T-helper 1 cell treated with Interleukin-12 subunit alpha and Interleukin-12 subunit beta and Interleukin-4 antibody, amounts not matched to agents 30 μg/mL and 1 μg/mL, for 36 hours (primary cell): ENCODE measurements around the gene LYL1.

ENCODE experiments used
- H3K27ac Mint-ChIP-seq: one replicate; pipeline ENCODE4 v1.8.0; 2021; ENCODE audit warnings: mild to moderate bottlenecking, mixed read lengths
- H3K27me3 Mint-ChIP-seq: one replicate; pipeline ENCODE4 v1.8.0; 2021; ENCODE audit warnings: low read depth, mixed read lengths
- H3K36me3 Mint-ChIP-seq: one replicate; pipeline ENCODE4 v1.8.0; 2021; ENCODE audit warnings: low read depth, mixed read lengths
- H3K4me1 Mint-ChIP-seq: one replicate; pipeline ENCODE4 v1.8.0; 2021; ENCODE audit warnings: low read depth, mixed read lengths
- H3K4me3 Mint-ChIP-seq: one replicate; pipeline ENCODE4 v1.8.0; 2021; ENCODE audit warnings: mild to moderate bottlenecking, moderate library complexity, mixed read lengths
- H3K9me3 Mint-ChIP-seq: one replicate; pipeline ENCODE4 v1.8.0; 2021; ENCODE audit warnings: mixed read lengths

LYL1 gene

GRCh38 chr19:13104360-13104847 is 1.7 kb upstream of the LYL1 start:
- Mint-ChIP-seq H3K4me1 (peaks cover 20% of the 10 kb centered on the region), H3K4me3 (peak overlapping the region; percentile 89), H3K36me3 (peaks cover 11% of the 10 kb centered on the region), H3K9me3 (peaks cover 5% of the 10 kb centered on the region), H3K27me3 (no peaks in the 10 kb centered on the region), H3K27ac (peak overlapping the region; percentile 86)

- peak overlapping the region; percentile 86 for H3K27ac Mint-ChIP-seq
- H3K4me3 Mint-ChIP-seq, result peak overlapping the region; percentile 89
- H3K4me1 Mint-ChIP-seq, result peaks cover 21% of the 10 kb centered on the region
- H3K9me3 Mint-ChIP-seq, result peaks cover 5% of the 10 kb centered on the region
- H3K27me3 Mint-ChIP-seq, result peaks cover 3% of the 10 kb centered on the region
- peaks cover 11% of the 10 kb centered on the region for H3K36me3 Mint-ChIP-seq
Measured at GRCh38 chr19:13103581-13104359, 1.1 kb upstream of the LYL1 start.

DNA sequence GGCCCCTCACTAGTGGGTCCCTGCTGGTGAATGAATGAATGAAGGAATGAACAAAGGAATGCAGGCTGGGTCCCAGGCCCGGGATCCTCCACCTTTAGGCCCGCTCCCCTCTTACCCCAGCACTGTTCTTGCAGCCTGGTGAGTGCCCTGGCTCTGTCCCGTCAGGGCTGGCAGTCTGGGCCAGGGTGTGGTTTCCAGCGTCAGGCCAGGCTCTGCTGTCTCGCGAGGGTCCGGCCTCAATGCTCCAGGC is 317 bp downstream of the LYL1 start:
- Mint-ChIP-seq H3K9me3 (peaks cover 5% of the 10 kb centered on the region), H3K36me3 (peaks cover 7% of the 10 kb centered on the region), H3K27me3 (peaks cover 15% of the 10 kb centered on the region), H3K27ac (no peak overlapping the region), H3K4me1 (peaks cover 28% of the 10 kb centered on the region), H3K4me3 (no peak overlapping the region)

- Mint-ChIP-seq H3K27me3 (peaks cover 20% of the 10 kb centered on the region), H3K4me1 (peaks cover 32% of the 10 kb centered on the region), H3K9me3 (peaks cover 5% of the 10 kb centered on the region), H3K4me3 (peak overlapping the region; percentile 31), H3K36me3 (peaks cover 7% of the 10 kb centered on the region), H3K27ac (peak overlapping the region; percentile 39)
Measured at GRCh38 chr19:13101590-13102415, 855 bp downstream of the LYL1 start.

DNA sequence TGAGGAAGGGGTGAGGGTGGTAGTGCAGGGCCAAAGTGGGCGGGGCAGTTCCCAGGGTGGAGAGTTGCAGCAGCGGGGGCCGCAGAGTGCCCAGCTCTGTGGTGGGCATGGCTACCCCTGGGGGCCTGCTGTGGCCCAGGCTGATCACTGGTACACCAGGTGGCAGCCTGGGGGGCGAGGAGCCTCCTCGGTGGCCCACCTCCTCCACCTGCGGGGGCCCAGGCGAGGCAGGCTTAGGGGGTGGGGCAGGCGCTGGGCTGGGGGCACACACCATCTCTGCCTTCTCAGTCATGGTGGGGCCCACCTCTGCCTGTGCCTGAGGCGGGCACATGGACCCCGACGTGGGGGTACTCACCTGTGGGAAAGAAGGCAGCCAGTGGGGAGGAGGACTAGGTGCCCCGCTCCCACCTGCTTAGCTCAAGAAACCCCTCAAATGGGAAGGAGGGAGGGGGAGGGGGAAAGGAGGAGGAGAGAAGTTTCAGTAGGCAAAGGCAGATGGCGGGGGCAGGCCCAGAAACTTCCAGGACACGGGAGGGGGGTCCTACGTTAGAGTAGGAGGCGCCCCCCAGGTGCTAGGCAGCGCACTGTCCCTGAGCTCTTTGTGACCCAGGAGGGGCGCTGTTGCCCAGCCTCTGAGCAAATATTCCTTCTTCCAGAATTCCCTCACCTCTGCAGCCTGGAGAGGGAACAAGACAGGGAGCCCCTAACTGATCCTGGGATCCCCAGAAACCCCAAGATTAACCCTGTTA is 1.6 kb downstream of the LYL1 start:
- H3K27me3 Mint-ChIP-seq, result peaks cover 24% of the 10 kb centered on the region
- H3K9me3 Mint-ChIP-seq, result peaks cover 5% of the 10 kb centered on the region
- peaks cover 34% of the 10 kb centered on the region for H3K4me1 Mint-ChIP-seq
- H3K36me3 Mint-ChIP-seq, result peaks cover 7% of the 10 kb centered on the region
- H3K4me3 Mint-ChIP-seq, result peak overlapping the region; percentile 31
- peak overlapping the region; percentile 39 for H3K27ac Mint-ChIP-seq

DNA sequence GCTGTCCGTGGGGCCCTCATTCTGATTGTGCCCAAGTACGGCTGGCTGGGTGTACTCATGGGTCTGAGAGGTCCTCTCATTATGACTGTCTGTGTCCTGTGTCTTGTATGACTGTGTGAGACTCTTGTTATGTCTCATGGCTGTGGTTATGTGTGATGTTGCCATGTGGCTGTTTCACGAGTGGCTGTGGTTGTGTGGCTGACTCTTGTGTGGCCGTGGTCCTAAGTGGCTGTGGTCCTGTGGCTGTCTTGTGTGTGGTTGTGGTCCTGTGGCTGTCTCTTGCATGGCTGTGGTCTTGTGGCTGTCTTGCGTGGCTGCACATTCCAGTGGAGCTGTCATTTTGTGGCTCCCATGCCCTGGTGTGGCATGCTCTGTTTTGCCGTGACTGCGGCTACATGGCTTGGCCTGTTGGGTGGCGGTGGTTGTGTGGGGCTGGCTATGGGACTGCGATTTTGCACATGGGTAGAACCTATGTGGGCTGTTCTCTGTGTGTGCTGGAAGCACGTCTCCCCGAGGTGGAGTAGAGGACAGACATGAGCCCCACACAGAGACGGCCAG is 2.5 kb downstream of the LYL1 start:
- peaks cover 28% of the 10 kb centered on the region for H3K27me3 Mint-ChIP-seq
- peaks cover 5% of the 10 kb centered on the region for H3K9me3 Mint-ChIP-seq
- peak overlapping the region; percentile 69 for H3K4me3 Mint-ChIP-seq
- peaks cover 33% of the 10 kb centered on the region for H3K4me1 Mint-ChIP-seq
- peak overlapping the region; percentile 89 for H3K27ac Mint-ChIP-seq
- H3K36me3 Mint-ChIP-seq, result peaks cover 7% of the 10 kb centered on the region

DNA sequence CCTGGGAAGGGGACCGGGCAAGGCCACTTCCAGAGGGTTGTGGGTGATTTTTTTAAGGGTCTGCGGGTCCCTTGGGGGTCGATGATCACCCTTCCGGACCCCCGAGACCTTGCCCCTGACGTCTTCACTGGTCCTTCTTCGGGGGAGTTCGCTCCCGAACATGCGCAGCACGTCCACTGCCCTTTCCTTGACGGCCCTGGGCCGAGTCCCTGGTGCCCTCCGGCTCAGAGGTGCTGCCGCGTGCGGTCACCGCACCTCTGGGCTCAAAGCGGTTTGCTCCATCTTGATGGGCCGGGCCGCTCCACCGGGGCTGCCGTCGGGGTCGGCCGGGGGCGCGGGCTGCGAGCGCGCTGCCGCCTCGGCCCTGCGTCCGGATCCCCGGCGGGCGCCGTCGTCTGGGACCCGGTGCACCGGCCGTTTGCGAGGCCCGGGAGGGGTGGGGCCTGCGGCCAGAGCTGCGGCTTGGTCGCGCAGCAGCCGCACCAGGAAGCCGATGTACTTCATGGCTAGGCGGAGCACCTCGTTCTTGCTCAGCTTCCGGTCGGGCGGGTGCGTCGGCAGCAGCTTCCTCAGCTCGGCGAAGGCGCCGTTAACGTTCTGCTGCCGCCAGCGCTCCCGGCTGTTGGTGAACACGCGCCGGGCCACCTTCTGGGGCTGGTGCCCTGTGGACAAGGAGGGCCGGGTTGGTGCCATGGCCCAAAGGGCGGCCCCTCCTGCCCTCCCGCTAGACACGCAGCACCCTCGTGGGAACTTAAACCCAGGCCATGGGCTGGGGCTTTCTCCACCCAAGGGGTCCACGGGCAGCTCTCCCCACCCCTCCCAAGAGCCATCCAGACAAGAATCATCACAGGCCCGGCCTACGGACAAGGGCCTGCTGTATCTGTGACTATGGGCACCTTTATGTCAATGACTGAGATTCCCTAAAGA is 3.3 kb downstream of the LYL1 start:
- H3K9me3 Mint-ChIP-seq, result peaks cover 5% of the 10 kb centered on the region
- peaks cover 6% of the 10 kb centered on the region for H3K36me3 Mint-ChIP-seq

DNA sequence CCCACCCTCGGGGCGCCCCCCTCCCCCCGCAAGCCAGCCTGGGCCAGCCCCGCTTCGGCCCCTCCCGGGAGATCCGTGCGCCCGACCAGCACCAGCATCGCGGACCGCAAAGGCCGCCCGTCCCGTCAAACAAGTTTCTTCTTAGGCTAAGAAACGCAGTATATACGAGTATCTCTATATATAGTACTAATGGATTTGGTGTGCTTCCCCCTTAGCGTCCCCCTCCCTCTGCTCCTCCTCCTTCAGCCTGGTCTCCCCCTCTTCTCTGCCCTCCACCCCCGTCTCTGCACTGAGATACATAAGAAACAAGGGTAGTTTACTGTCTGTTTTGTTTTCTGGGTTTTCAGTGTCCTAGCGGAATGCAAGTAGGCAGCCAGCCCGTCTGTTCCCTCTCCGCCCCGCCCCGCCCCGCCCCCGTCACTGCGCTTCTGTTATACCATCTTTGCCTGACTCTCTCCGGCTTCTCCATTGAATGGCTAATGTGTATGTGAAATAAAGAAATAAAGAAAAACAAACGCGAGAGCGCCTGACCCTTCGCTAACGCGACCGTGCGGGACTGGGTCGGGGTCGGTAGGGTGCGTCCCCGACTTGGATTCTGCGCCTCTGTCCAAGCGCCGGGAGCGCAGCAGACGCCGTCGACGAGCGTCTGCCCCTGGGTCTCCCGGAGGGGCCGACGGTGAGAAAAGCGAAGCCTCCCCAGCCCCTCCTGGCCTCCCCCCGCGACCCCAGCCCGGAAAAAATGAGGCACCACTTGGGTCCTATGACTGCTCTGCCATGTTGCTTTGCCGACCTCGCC is 4.2 kb downstream of the LYL1 start:
- peak overlapping the region; percentile 86 for H3K27ac Mint-ChIP-seq
- H3K9me3 Mint-ChIP-seq, result peaks cover 5% of the 10 kb centered on the region
- peaks cover 40% of the 10 kb centered on the region for H3K27me3 Mint-ChIP-seq
- H3K4me1 Mint-ChIP-seq, result peaks cover 34% of the 10 kb centered on the region
- peaks cover 6% of the 10 kb centered on the region for H3K36me3 Mint-ChIP-seq
- peak overlapping the region; percentile 81 for H3K4me3 Mint-ChIP-seq

More for the DNA sequence above, 3.3 kb downstream of the LYL1 start:
- H3K4me3 Mint-ChIP-seq, result peak overlapping the region; percentile 81
- peak overlapping the region; percentile 89 for H3K27ac Mint-ChIP-seq
- H3K27me3 Mint-ChIP-seq, result peaks cover 35% of the 10 kb centered on the region
- H3K4me1 Mint-ChIP-seq, result peaks cover 32% of the 10 kb centered on the region

DNA sequence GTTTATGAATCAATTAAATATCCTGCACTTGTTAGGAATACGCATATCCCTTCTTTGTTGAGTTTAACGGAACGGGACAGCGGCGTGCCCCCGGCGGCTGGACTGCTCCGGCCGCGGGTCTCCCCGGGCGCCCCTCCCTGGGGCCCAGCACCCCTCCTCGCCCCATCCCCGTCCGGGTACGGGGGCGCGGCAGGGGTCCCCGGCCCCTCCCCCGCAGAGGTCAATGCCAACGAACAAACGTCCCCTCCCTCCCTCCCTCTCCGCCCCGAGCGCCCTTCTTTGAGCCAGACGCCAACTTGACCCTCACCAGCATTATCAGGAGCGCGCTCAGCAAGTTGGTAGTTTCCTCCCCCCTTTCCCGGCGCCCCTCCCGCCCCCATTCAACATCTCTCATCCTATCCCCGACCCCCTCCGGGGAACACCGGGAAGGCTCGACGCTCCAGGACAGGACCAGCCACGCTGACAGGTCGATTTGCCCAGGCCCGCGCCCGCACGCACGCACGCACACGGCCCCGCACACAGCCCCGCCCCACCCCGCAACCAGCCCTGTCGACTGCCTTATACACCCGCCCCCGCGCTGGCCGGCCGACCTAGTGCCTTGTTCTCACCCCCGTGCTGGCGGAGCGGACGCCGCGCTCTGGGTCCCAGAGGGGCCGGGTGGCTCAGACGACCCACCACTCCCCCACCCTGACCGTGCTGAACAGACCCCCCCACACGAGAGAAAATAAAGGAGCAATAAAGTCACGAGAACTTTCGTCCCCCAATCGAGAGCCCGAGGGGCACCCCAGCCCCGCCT is 5.0 kb downstream of the LYL1 start:
- H3K9me3 Mint-ChIP-seq, result peaks cover 5% of the 10 kb centered on the region
- H3K27me3 Mint-ChIP-seq, result peaks cover 40% of the 10 kb centered on the region
- peaks cover 34% of the 10 kb centered on the region for H3K4me1 Mint-ChIP-seq
- H3K4me3 Mint-ChIP-seq, result peak overlapping the region; percentile 61
- H3K27ac Mint-ChIP-seq, result no peak overlapping the region
- H3K36me3 Mint-ChIP-seq, result peaks cover 6% of the 10 kb centered on the region

DNA sequence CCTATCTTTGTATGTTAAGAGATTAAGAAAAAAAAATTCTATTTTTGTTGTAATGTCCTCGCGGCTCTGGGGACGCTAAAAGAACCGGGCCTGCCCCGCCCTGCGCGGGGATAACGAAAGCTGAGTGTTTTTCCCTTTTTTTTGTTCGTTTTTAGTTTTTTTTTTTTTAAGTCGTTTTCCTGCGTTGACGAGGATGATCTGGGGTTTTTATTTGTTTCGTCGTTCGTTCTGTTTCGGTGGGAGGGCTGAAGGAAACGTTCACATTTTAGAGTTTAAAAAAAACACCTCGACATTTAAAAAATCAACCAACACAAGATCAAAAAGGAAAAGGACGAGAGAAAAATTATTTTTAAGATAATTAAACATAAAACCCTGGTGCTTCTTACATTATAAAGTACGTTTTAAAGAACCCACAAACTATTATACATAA is 5.6 kb downstream of the LYL1 start:
- H3K4me3 Mint-ChIP-seq, result peak overlapping the region; percentile 69
- H3K36me3 Mint-ChIP-seq, result peaks cover 6% of the 10 kb centered on the region
- peaks cover 40% of the 10 kb centered on the region for H3K27me3 Mint-ChIP-seq
- peaks cover 5% of the 10 kb centered on the region for H3K9me3 Mint-ChIP-seq
- peaks cover 34% of the 10 kb centered on the region for H3K4me1 Mint-ChIP-seq
- peak overlapping the region; percentile 79 for H3K27ac Mint-ChIP-seq

GRCh38 chr19:13095934-13096927 is 6.4 kb downstream of the LYL1 start:
- Mint-ChIP-seq H3K27me3 (peaks cover 40% of the 10 kb centered on the region), H3K4me1 (peaks cover 31% of the 10 kb centered on the region), H3K36me3 (peaks cover 6% of the 10 kb centered on the region), H3K9me3 (peaks cover 5% of the 10 kb centered on the region), H3K27ac (peak overlapping the region; percentile 79), H3K4me3 (peak overlapping the region; percentile 64)
